ENCODE data around the gene DCDC1.

DNA sequence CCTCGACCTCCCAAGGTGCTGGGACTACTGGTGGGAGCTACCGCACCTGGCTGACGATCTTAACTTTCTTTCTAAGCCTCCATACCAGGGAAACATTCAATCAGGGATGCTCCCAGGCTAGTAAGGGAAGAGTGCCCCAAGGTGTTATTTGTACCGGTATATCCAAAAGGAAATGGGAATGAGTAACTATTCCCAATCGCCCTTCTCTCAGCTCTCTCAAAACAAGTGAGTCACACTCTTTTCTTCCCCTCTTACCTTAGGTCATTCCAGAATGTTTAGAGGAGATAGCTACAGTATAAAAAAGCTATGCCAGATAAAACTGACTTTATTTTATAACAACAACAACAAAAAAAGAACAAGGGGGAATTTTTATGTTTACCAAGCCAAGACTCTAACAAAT is 13.7 kb downstream of the DCDC1 start:
- TF ChIP-seq, protein P1, sequence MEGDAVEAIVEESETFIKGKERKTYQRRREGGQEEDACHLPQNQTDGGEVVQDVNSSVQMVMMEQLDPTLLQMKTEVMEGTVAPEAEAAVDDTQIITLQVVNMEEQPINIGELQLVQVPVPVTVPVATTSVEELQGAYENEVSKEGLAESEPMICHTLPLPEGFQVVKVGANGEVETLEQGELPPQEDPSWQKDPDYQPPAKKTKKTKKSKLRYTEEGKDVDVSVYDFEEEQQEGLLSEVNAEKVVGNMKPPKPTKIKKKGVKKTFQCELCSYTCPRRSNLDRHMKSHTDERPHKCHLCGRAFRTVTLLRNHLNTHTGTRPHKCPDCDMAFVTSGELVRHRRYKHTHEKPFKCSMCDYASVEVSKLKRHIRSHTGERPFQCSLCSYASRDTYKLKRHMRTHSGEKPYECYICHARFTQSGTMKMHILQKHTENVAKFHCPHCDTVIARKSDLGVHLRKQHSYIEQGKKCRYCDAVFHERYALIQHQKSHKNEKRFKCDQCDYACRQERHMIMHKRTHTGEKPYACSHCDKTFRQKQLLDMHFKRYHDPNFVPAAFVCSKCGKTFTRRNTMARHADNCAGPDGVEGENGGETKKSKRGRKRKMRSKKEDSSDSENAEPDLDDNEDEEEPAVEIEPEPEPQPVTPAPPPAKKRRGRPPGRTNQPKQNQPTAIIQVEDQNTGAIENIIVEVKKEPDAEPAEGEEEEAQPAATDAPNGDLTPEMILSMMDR (conservative IDR thresholded peaks at IDR 0.05; ENCODE audit: low read depth, low read length): no peak
- TF ChIP-seq EZH2 (IDR thresholded peaks at IDR 0.05; ENCODE audit: borderline replicate concordance, low read depth, low read length, poor library complexity, severe bottlenecking): no peak

Data from A673 (cell line).